ENCODE data around the gene ANO7.

ANO7 gene

DNA sequence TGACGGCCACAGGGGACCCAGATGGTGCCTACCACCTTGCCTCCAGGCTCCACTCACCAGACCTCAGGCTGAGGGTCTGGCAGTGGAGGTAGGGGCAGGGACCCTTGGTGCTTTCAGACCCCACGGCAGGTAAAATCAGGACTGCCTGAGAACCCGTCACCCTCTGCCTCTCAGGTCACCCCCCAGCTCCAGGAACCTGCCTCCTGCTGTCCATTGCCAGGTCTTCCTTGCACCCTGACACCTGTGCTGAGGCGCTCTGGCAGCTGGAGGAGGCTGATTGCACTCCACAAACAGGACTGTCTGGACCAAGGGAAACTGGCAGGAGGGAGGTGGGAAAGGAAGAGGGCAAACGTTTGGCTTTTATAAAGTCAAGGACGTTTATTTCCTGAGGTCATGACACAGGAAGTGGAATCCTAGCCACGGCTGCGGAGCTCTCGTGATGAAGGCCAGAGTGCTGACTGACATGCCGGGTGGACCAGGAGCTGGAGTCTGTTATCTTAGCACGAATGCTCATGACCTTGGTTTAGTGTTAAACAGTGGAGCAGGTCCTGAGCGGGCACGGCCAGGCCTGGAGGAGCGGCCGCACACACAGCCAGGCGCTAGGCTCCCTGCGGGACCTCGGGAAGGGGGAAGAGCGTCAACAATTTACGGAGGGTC, 40.5 kb downstream of the ANO7 start:
- no peak for DNase-seq (ENCODE audit: low read depth)

GRCh38 chr2:241229563-241230401, 41.3 kb downstream of the ANO7 start:
- no peak for DNase-seq (ENCODE audit: low read depth)

GRCh38 chr2:241230435-241230834, 42.0 kb downstream of the ANO7 start:
- DNase-seq (ENCODE audit: low read depth), result no peak

DNA sequence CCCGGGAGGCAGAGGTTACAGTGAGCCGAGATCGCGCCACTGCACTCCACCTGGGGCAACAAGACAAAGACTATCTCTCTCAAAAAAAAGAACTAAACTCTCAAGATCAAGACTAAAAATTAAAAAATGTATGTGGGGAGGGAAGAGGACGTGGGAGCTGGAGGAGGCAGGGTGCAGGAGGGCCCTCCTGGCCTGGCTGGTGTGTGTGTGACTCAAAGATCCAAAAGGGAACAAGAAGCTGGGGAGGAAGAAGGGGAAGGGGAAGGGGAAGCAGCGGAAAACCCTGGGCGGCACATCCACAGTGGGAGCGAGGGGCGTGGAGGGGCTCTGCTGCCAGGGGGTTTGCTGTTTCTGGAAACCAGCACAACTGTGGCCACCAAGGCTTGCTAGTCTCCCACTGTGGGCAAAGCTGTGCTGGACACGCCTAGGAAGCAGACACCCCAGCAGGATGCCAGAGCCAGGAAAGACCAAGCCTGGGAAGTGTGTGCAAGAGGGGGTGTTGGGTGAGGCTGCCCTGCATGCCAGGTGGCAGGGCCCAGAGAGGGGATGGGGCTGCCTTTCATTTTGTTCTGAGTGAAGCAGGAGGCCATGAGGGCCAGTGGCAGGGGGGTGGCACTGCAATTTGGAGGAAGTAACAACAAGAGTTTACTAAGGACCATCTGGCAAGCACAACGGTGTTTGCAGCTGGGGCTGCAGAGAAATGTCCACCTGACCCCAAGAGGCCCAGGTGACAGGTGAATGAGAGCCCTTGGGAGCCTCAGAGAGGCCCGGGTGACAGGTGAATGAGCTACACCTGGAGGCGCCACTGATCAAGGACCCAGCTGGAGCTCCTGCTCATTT, 44.5 kb downstream of the ANO7 start:
- DNase-seq (ENCODE audit: low read depth), result no peak

DNA sequence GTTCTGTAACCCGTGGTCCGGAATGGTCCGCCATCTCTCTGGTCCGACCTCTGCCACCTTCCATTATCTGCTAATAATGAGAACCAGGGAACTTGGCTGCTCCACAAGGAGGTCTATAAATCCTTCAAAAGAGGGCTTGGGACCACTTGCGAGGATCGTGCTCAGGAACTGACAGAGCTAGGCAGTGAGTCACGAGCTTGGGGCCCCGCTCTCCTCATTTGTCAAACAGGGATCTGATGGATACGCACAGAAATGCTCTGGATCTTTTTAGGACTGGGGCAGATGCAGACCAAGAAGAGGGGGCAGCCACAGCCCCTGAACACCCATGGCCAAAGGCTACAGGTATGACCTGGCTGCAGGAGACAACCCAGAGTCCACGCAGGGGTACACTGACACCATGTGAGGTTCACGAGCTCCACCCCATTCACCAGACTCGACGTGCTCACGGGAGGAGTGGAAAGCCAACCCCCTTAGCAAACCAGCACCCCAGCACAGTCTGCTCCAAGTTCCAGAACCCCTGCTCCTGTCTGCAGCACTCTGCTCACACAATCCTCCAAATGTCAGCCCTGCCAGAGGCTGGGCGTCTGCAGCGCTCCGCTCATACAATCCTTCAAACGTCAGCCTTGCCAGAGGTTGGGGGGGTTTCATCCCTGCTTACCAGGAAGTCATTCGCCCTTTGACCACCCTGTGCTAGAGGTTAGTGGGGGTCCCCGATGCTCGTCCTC, 45.8 kb downstream of the ANO7 start:
- no peak for DNase-seq (ENCODE audit: low read depth)

DNA sequence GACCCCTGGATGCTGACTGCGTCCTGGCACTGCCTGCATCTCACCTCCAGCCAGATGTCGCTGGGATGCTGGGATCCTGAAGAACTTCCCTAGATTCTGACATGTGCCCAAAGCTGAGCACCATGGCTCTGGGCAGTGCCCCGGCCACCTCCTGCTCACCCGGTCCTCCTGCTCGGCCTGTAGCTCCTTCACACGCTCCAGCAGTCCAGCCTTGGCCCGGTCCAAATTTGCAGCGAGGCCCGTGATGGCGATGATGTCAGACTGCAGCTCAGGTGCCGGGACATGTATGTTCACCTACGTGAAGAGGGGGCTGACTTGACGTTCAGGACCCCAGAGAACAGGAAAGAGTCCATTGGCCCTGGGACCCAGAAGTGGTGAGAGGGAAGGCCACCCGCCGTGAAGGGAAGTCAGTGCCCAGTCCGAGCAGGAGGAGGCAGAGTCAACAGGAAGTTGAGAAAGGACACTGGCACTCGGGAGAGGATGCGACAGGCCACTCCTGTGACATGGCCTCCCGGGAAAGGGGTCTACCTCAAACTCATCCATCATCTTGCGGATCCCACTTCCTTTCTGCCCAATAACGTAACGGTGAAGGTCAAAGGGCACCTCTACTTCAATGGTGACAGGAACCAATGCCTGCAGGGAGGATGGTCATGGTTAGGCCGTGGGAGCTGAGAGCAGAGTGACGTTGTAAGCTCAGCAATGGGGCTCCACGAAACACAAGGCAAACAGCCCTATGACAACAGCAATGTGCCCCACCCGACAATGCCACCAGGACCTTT, 46.7 kb downstream of the ANO7 start:
- DNase-seq (ENCODE audit: low read depth), result no peak

DNA sequence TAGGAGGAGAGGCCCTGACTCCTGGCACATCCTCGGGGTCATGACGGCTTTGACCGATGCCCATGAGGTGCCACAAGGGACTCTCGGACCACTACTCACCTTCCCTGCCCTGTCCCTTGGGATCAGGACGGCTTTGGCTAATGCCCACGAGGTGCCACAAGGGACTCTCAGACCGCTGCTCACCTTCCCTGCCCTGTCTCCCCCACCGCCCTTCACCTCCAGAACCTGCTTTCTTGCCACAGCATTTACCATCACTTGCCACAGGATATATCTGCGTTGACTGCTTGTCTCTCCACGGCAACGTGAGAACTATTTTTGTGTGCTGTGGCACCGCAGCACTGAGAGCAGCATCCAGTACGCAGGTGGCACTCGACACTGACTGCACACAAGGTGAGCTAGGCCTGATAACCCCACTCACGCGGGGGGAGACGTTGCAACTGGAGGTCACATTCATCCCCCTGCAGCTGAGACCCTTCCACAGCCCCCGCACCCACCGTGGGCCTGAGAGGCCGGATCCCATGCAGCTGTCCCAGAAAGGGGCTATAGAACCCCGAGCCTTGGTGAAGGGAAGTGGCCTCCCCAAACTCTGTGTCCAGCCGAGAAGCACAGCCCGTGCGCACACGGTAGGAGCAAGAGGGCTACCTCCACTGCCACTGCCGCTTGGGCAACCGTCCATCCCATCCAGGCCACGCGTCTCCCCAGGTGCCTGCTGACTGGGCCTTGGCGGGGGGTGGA, 47.5 kb downstream of the ANO7 start:
- no peak for DNase-seq (ENCODE audit: low read depth)

DNA sequence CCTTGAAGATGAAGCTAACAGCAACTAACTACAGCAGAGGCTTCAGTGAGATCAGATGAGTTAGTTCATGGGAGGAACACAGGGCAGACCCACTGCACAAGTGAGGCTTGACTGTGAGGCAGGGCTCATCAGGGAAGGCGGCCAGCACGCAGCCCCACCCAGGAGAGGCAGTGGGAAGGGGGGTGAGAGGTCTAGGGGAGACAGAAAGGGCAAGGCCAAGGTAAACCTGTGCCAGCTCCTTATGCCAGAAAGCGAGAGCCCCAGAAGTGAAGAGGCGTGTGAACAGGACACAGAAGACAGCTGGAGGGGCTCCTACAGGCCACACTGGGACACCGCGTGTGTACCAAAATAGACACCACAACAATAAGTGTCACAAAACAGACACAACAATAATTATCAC, 48.6 kb downstream of the ANO7 start:
- no peak for DNase-seq (ENCODE audit: low read depth)

- DNase-seq (ENCODE audit: low read depth), result no peak
These were observed 49.5 kb downstream of the ANO7 start for GRCh38 chr2:241237949-241238371.

DNA sequence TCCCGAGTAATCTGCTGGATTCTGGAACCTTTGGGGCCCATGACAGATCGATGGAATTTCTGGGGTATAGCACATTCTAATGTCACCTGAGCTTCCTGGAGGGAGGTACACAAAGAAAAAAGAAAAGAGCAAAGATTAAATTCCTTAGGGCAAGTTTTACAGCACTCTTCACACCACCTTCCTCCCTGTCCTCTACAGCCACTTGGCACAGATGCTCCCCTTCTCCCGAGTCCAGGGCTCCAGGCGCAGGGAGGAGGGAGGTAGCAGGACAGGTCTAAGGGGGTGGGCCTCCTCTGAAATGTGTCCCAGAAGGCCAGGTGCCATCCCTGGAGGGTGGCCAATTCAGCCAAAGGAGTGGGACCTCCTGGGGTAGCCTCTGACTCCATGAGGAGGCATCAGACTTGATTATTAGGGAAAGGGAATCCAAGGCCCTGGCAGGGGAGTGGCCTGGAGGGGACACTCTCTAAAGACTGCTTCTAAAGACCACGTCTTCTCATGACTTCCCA, 50.3 kb downstream of the ANO7 start:
- DNase-seq (ENCODE audit: low read depth), result no peak

DNA sequence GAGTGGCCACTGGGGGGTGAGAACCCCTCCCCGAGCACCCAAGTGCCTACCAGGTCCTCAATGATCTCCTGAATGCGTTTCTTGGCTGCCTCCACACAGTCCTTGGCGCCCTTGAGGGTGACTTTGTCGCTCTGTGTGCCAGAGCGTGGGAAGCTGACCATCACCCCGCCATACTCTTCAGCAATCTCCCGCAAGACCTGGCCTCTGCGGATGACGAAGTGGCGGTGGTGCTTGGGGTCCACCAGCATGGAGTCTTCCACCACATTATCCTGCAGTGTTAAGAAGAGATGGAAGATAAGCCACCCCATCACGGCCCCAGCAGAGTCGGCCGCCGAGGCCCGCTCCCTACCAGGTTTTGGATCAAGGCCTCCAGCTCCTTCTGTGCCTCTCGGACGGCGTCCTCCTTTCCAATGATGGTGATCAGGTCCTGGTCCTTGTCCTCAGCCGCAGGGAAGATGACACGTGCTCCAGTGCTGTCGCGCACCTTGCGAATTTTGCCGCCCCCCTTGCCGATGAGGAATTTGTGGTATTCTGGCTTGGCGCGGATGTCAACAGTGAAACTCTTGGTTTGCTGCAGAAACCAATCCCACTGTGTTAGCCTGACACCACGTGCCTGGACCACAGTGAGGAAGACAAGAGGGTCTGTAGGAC, 51.2 kb downstream of the ANO7 start:
- no peak for DNase-seq (ENCODE audit: low read depth)

DNA sequence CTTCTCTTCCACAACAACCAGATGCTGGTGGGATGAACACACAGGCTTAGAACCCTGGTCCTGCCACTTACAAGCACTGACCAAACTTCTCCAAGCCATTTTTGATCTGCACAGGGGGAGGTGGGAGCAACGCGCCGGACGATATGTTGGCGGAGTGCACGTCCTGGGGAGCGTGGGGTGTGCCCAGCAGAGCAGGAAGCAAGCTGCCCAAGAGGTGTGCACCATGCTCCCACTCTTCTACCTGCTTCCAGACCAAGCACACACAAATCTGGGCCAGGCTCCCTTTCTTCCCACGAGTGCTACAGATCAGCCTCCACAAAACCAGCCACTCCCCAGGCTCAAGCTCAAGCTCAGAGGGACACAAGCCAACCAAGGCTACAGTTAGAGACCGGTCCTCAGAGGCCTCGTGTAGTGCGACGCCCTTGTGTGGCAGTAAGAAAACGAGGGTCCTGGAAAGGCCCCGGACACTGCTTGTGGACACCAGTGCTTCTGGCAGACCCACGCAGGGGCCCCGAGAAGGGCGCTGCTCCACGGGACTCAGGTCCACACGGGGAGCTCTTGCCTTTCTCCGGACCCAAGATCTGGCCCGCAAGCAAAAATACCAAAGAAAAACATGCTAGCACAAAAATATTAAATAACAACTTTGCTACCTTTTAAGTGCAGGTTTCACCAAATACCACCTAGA, 52.0 kb downstream of the ANO7 start:
- DNase-seq (ENCODE audit: low read depth), result no peak

GRCh38 chr2:241241669-241242068, 53.2 kb downstream of the ANO7 start:
- DNase-seq (ENCODE audit: low read depth), result no peak

DNA sequence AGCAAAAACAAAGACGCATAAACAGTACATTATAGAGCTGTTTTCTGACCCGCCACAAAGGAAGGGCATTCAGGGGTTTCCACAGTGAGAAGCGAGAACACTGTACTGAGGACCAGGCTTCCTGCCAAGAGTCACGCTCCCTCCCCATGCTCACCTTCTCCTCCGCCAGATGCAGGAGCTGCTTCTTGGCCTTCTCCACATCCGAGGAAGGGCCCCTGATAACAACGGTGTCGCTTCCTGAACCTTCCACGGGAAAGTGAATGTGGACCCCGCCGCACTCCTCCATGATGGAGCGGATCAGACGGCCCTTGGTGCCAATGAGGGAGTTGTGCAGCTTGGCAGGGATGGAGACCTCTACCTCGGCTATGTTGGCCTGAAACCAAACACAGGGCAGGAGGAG, 53.8 kb downstream of the ANO7 start:
- DNase-seq (ENCODE audit: low read depth), result no peak

DNA sequence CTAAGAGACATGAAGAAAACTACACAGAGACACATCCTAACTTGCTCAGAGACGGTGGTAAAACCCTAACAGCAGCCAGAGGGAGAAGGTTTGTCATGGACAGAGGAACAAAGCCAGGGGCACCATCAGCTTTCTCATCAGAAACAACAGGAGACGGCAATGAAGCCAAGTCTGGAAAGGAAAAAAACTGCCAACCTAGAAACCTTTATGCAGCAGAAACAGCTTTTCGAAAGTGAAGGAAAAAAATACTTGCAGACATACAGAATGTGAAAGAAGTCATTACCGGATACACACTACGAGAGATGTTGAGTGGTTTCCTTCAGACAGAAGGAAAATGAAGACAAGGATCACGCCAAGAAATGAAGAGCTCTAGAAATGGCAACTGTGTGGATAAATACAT, 55.9 kb downstream of the ANO7 start:
- DNase-seq (ENCODE audit: low read depth), result no peak

- DNase-seq (ENCODE audit: low read depth), result no peak
These were observed 59.8 kb downstream of the ANO7 start for GRCh38 chr2:241248289-241248688.

DNA sequence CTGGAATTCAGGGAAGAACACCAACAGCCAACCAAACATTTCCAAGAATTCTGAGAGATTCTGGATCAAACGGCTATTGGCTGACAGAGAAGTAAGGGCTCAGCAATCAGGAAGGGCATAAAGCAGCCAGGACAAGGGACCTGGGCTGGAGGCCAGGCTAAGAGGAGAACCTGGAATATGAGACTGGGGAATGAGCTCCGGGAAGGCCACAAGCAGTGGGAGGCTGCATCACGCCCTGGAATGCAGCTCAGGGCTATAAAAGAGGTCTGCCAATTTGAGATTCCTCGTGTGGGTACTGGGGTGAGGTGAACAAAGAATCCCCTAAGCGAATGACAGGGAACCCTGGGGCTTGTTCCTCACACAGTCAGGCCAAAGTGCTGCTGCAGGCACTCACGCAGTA, 60.4 kb downstream of the ANO7 start:
- DNase-seq (ENCODE audit: low read depth), result no peak

GRCh38 chr2:241249654-241250053, 61.2 kb downstream of the ANO7 start:
- DNase-seq (ENCODE audit: low read depth), result no peak

DNA sequence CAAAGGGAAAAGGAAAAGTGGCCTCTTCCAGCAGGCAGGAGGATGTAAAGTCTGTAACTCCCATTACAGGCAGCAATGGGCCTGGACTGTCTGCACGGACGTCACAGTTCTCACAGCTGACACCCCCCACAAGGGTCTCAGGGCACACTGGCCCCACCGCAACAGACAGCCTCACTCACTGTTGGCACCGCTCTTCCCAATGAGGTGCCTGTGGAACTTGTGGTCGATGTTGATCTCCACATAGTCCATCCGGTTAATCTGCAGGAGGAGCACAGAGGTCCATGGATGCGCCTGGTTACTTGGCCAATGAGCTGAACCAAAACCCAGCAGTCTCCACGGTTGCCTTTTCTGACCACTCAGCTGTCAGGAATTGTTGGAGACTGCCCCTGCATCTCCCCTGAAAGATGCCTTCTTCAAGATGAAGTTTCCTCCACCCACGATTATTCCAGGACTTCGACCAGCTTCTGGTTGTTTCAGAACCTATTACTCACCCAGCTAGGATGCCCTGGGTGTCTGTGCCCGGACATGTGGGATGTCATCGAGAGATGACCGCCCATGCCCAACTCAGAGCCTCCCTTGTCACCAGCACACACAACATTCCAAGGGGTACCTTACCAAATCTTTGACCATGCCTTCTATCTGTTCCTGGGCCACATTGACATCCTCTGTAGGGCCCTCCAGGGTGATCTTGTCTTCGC, 64.5 kb downstream of the ANO7 start:
- no peak for DNase-seq (ENCODE audit: low read depth)

All from T-helper 22 cell (primary cell).